Adipocyte (in vitro differentiated cells): ENCODE data around the gene LSS.
"Not testable (repeated sequence)": the region's sequence is repeated elsewhere in the genome, so short reads cannot be mapped to it uniquely, and the experiment has no call there.

ENCODE experiments used
- DNase-seq: peaks from one replicate; pipeline ENCODE4 v3.0.0-alpha.2; 2015; ENCODE audit warnings: low read depth
- H3K27me3 ChIP-seq: replicated peaks from 2 replicates; pipeline ENCODE4 v1.7.0; 2013; ENCODE audit warnings: mild to moderate bottlenecking, low read length, moderate library complexity; ENCODE audit not compliant: control insufficient read depth, insufficient read depth
- H3K36me3 ChIP-seq: 2 replicates; pipeline ENCODE4 v1.7.0; 2013; ENCODE audit warnings: low read length, mild to moderate bottlenecking, moderate library complexity; ENCODE audit not compliant: control insufficient read depth, insufficient read depth, severe bottlenecking
- H3K4me1 ChIP-seq: 2 replicates; pipeline ENCODE4 v1.7.0; 2013; ENCODE audit warnings: mild to moderate bottlenecking, low read length, moderate library complexity; ENCODE audit not compliant: control insufficient read depth, insufficient read depth
- H3K4me3 ChIP-seq: 2 replicates; pipeline ENCODE4 v1.7.0; 2013; ENCODE audit warnings: mild to moderate bottlenecking, low read length, moderate library complexity
- H3K9ac ChIP-seq: 2 replicates; pipeline ENCODE4 v1.7.0; 2013; ENCODE audit warnings: mild to moderate bottlenecking, low read length, moderate library complexity
- H3K9me3 ChIP-seq: 2 replicates; pipeline ENCODE4 v1.7.0; 2013; ENCODE audit warnings: mild to moderate bottlenecking, low read length, moderate library complexity; ENCODE audit not compliant: control insufficient read depth

LSS gene

GRCh38 chr21:46171585-46171984, 57.0 kb downstream of the LSS start:
- peak; percentile 4 for DNase-seq
- no peaks in the 10 kb centered on the region for H3K9me3 ChIP-seq
- H3K27me3 ChIP-seq: no peaks in the 10 kb centered on the region
- H3K4me1 ChIP-seq: peaks cover 6% of the 10 kb centered on the region
- no peaks in the 10 kb centered on the region for H3K36me3 ChIP-seq
- H3K4me3 ChIP-seq: no peak overlapping the region
- no peak overlapping the region for H3K9ac ChIP-seq

DNA sequence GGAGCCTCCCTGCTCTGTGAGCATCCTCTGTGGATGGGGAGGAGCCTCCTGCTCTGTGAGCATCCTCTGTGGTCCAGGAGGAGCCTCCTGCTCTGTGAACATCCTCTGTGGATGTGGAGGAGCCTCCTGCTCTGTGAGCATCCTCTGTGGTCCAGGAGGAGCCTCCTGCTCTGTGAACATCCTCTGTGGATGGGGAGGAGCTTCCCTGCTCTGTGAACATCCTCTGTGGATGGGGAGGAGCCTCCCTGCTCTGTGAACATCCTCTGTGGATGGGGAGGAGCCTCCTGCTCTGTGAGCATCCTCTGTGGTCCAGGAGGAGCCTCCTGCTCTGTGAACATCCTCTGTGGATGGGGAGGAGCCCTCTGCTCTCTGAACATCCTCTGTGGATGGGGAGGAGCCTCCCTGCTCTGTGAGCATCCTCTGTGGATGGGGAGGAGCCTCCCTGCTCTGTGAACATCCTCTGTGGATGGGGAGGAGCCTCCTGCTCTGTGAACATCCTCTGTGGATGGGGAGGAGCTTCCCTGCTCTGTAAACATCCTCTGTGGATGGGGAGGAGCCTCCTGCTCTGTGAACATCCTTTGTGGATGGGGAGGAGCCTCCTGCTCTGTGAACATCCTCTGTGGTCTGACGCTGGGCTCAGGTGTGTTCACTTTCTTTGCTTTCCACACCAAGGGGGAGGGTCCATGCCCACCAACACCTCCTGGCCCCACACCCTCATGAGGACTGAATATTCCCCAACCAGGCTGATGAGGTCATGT, 58.0 kb downstream of the LSS start:
- H3K4me3 ChIP-seq, H3K36me3 ChIP-seq, H3K9me3 ChIP-seq, H3K9ac ChIP-seq, H3K4me1 ChIP-seq, H3K27me3 ChIP-seq, DNase-seq: not testable (repeated sequence)

- no peak overlapping the region for H3K4me3 ChIP-seq
- DNase-seq: no peak
- H3K36me3 ChIP-seq: no peaks in the 10 kb centered on the region
- H3K4me1 ChIP-seq: peaks cover 6% of the 10 kb centered on the region
- H3K27me3 ChIP-seq: no peaks in the 10 kb centered on the region
- no peak overlapping the region for H3K9ac ChIP-seq
- no peaks in the 10 kb centered on the region for H3K9me3 ChIP-seq
Observed at GRCh38 chr21:46168659-46169386, 59.8 kb downstream of the LSS start.

DNA sequence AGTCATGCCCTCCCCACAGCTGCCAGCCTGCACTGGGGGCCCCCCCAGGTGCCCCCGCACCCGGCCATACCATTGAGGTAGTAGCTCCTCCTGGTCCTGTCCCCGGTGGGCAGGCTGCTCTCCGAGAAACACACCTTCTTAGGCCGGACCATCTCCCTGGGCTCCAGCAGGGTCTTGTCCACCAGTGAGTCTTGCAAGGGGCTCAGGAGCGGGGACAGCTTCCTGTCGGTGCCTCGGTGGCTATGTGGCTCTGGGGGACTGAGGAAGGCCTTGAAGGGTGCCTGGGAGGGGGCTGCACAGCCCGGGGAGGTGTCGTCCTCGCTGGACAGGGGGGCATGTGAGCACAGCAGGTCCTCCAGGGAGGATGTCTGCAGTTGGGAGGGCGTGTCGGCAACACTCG, 60.3 kb downstream of the LSS start:
- Histone ChIP-seq H3K9me3 (no peaks in the 10 kb centered on the region), H3K36me3 (no peaks in the 10 kb centered on the region), H3K9ac (no peak overlapping the region), H3K4me3 (no peak overlapping the region), H3K4me1 (peaks cover 6% of the 10 kb centered on the region), H3K27me3 (no peaks in the 10 kb centered on the region)
- no peak for DNase-seq

DNA sequence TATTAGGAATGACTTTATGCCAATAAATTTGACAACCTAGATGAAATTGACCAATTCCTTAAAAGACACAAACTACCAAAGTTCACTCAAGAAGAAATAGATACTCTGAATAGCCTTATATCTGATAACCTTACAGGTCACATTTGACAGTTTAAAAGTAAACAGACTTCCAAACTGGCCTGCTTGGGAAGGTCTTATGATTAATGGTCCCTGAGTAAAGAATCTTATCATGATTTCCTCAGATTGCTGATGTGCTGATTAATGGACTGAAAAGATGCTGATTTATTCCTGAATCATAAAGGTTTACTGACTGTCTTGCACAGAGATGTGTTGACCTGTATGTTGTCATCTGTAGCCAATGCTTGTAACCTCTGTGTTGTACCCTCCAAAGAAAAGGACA, 63.5 kb downstream of the LSS start:
- Histone ChIP-seq H3K9me3 (no peaks in the 10 kb centered on the region), H3K27me3 (no peaks in the 10 kb centered on the region), H3K36me3 (no peaks in the 10 kb centered on the region), H3K9ac (no peak overlapping the region), H3K4me1 (no peaks in the 10 kb centered on the region), H3K4me3 (no peak overlapping the region)
- DNase-seq: no peak

DNA sequence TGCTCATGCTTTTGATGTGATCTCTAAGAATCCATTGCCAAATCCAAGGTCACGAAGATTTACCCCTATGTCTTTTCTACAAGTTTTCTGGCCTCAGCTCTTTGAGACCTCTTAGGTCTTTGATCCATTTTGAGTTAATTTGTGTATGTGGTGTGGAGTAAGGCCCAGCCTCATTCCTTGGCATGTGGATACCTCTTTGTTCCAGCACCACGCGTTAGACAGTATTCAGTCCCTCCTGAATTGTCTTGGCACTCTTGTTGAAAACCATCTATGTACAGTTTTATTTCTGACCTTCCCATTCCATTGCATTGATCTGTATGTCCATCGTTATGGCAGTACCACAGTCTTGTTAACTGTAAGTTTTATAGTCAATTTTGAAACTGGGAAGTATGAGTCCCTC, 65.2 kb downstream of the LSS start:
- Histone ChIP-seq H3K4me3 (no peak overlapping the region), H3K9me3 (no peaks in the 10 kb centered on the region), H3K9ac (no peak overlapping the region), H3K36me3 (no peaks in the 10 kb centered on the region), H3K27me3 (no peaks in the 10 kb centered on the region), H3K4me1 (no peaks in the 10 kb centered on the region)
- DNase-seq: no peak

- H3K4me3 ChIP-seq: no peak overlapping the region
- H3K9me3 ChIP-seq: no peaks in the 10 kb centered on the region
- H3K4me1 ChIP-seq: no peaks in the 10 kb centered on the region
- H3K36me3 ChIP-seq: no peaks in the 10 kb centered on the region
- DNase-seq: no peak
- no peak overlapping the region for H3K9ac ChIP-seq
- no peaks in the 10 kb centered on the region for H3K27me3 ChIP-seq
Observed at GRCh38 chr21:46161633-46162592, 66.7 kb downstream of the LSS start.

GRCh38 chr21:46160907-46161632, 67.5 kb downstream of the LSS start:
- DNase-seq: no peak
- no peaks in the 10 kb centered on the region for H3K4me1 ChIP-seq
- no peak overlapping the region for H3K4me3 ChIP-seq
- H3K9ac ChIP-seq: no peak overlapping the region
- H3K27me3 ChIP-seq: no peaks in the 10 kb centered on the region
- H3K36me3 ChIP-seq: no peaks in the 10 kb centered on the region
- H3K9me3 ChIP-seq: no peaks in the 10 kb centered on the region

- no peaks in the 10 kb centered on the region for H3K4me1 ChIP-seq
- no peak overlapping the region for H3K4me3 ChIP-seq
- H3K36me3 ChIP-seq: no peaks in the 10 kb centered on the region
- DNase-seq: no peak
- H3K9me3 ChIP-seq: no peaks in the 10 kb centered on the region
- no peak overlapping the region for H3K9ac ChIP-seq
- no peaks in the 10 kb centered on the region for H3K27me3 ChIP-seq
Observed at GRCh38 chr21:46160657-46160906, 68.0 kb downstream of the LSS start.

- Histone ChIP-seq H3K4me3 (no peak overlapping the region), H3K36me3 (no peaks in the 10 kb centered on the region), H3K4me1 (no peaks in the 10 kb centered on the region), H3K27me3 (no peaks in the 10 kb centered on the region), H3K9ac (no peak overlapping the region), H3K9me3 (no peaks in the 10 kb centered on the region)
- no peak for DNase-seq
Observed at GRCh38 chr21:46159841-46160656, 68.5 kb downstream of the LSS start.
